ENCODE measurements around the gene ADAT1.

ADAT1 gene

GRCh38 chr16:75566040-75566757 is 56.9 kb downstream of the ADAT1 start, which contains the start of gene GABARAPL2 (continued):
- TF ChIP-seq ZNF658 (tag by site-specific recombination; IDR thresholded peaks at IDR 0.05) (no peak), ZBTB7A (tag by site-specific recombination; IDR thresholded peaks at IDR 0.05; ENCODE audit: low read depth) (peak; percentile 78; the same call in 1 of the 2 replicates), ZNF514 (tag by site-specific recombination; IDR thresholded peaks at IDR 0.05) (no peak), ZNF600 (tag by site-specific recombination; IDR thresholded peaks at IDR 0.05) (peak; percentile 21; the same call in 1 of the 2 replicates), HOXC10 (CRISPR knock-in tag; IDR thresholded peaks at IDR 0.05) (no peak), ZIC2 (tag by site-specific recombination; IDR thresholded peaks at IDR 0.05) (peak; percentile 35; the same call in 1 of the 2 replicates), SP2 (tag by site-specific recombination; IDR thresholded peaks at IDR 0.05) (peak; percentile 73), ZNF16 (tag by site-specific recombination; IDR thresholded peaks at IDR 0.05; ENCODE audit: low read depth) (no peak), ZNF341 (tag by site-specific recombination; IDR thresholded peaks at IDR 0.05; ENCODE audit: low read depth) (peak; percentile 68), ELK4 (IDR thresholded peaks at IDR 0.05; ENCODE audit: borderline replicate concordance, low read depth, low read length) (no peak), ZNF266 (tag by site-specific recombination; IDR thresholded peaks at IDR 0.05; ENCODE audit: low read depth) (no peak), ZNF157 (tag by site-specific recombination; IDR thresholded peaks at IDR 0.05) (no peak), HOXD13 (CRISPR knock-in tag; IDR thresholded peaks at IDR 0.05; ENCODE audit: borderline replicate concordance) (no peak), BCL6B (tag by site-specific recombination; IDR thresholded peaks at IDR 0.05) (no peak), ZNF19 (tag by site-specific recombination; IDR thresholded peaks at IDR 0.05; ENCODE audit: low read depth) (no peak), ZNF645 (tag by site-specific recombination; IDR thresholded peaks at IDR 0.05) (no peak), ZNF48 (tag by site-specific recombination; IDR thresholded peaks at IDR 0.05) (no peak), ZNF211 (tag by site-specific recombination; IDR thresholded peaks at IDR 0.05; ENCODE audit: low read depth) (no peak), ZNF571 (tag by site-specific recombination; IDR thresholded peaks at IDR 0.05) (no peak), ZNF776 (tag by site-specific recombination; IDR thresholded peaks at IDR 0.05; ENCODE audit: borderline replicate concordance) (no peak), ZNF561 (tag by site-specific recombination; IDR thresholded peaks at IDR 0.05; ENCODE audit: borderline replicate concordance) (0 out of 2 replicates have a peak, but pooled peaks have one; percentile 70), SALL2 (tag by site-specific recombination; IDR thresholded peaks at IDR 0.05; ENCODE audit: borderline replicate concordance) (no peak), REST (tag by site-specific recombination; IDR thresholded peaks at IDR 0.05) (no peak; the same call in 1 of the 2 replicates), ZNF558 (tag by site-specific recombination; IDR thresholded peaks at IDR 0.05) (no peak), KLF9 (tag by site-specific recombination; IDR thresholded peaks at IDR 0.05; ENCODE audit: low read depth) (peak; percentile 100), ZNF239 (tag by site-specific recombination; IDR thresholded peaks at IDR 0.05) (no peak), KLF8 (tag by site-specific recombination; IDR thresholded peaks at IDR 0.05) (peak; percentile 78)
- TF ChIP-seq, protein P1, sequence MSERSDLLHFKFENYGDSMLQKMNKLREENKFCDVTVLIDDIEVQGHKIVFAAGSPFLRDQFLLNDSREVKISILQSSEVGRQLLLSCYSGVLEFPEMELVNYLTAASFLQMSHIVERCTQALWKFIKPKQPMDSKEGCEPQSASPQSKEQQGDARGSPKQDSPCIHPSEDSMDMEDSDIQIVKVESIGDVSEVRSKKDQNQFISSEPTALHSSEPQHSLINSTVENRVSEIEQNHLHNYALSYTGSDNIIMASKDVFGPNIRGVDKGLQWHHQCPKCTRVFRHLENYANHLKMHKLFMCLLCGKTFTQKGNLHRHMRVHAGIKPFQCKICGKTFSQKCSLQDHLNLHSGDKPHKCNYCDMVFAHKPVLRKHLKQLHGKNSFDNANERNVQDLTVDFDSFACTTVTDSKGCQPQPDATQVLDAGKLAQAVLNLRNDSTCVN (tag by site-specific recombination; optimal IDR thresholded peaks at IDR 0.05) = peak; percentile 45
- TF ChIP-seq, protein P2, sequence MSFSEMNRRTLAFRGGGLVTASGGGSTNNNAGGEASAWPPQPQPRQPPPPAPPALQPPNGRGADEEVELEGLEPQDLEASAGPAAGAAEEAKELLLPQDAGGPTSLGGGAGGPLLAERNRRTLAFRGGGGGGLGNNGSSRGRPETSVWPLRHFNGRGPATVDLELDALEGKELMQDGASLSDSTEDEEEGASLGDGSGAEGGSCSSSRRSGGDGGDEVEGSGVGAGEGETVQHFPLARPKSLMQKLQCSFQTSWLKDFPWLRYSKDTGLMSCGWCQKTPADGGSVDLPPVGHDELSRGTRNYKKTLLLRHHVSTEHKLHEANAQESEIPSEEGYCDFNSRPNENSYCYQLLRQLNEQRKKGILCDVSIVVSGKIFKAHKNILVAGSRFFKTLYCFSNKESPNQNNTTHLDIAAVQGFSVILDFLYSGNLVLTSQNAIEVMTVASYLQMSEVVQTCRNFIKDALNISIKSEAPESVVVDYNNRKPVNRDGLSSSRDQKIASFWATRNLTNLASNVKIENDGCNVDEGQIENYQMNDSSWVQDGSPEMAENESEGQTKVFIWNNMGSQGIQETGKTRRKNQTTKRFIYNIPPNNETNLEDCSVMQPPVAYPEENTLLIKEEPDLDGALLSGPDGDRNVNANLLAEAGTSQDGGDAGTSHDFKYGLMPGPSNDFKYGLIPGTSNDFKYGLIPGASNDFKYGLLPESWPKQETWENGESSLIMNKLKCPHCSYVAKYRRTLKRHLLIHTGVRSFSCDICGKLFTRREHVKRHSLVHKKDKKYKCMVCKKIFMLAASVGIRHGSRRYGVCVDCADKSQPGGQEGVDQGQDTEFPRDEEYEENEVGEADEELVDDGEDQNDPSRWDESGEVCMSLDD (tag by site-specific recombination; IDR thresholded peaks at IDR 0.05) = peak; percentile 65; the same call in 1 of the 2 replicates
